ENCODE data around the gene SNX17. TPM values are rescaled to one million over a fixed set of nuclear protein-coding genes. Genes with fewer than 3 reads are reported as not detected.
A peak's percentile ranks its signal among the peaks of the same experiment; 100 is the strongest.

Gene SNX17
- total and polyA plus RNA-seq, 2 of the 13 experiments (the other 11 are each of a cell fraction or from before 2014, with no cell fraction given): 75.0 to 109 TPM

DNA sequence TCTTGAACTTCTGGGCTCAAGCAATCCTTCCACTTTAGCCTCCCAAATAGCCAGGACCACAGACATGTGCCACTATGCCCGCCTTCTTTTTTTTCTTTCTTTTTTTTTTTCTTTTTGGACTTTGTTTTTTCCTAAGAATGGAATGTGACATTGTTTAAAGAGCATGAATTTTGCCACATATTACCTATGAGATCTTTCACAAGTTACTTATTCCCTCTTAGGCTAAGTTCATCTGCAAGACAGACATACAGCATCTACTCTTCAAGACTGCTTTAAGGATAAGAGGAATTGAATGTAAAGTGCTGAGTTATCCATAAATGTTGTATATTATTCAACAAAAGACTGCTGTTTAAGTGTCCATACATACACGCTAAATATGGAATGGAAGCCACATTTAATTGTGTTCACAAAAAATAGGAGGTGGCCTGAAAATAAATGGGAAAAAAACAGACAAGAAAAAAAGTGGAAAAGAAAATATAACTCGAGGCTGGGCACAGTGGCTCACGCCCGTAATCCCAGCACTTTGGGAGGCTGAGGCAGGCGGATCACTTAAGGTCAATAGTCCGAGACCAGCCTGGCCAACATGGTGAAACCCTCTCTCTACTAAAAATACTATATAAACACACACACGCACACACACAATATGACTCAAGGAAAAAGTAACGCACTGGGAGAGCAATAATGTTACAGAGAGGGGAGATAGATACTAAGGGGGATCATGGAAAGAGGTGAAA is 42.2 kb downstream of the SNX17 start (continued):
- TF ChIP-seq, protein P1, sequence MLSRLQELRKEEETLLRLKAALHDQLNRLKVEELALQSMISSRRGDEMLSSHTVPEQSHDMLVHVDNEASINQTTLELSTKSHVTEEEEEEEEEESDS (CRISPR knock-in tag; IDR thresholded peaks at IDR 0.05; ENCODE audit: borderline replicate concordance): no peak
- TF ChIP-seq ZNF354B (CRISPR knock-in tag; IDR thresholded peaks at IDR 0.05): no peak
- peak; percentile 30; the same call in 1 of the 2 replicates for TF ChIP-seq FOSL2 (CRISPR knock-in tag; IDR thresholded peaks at IDR 0.05)
- no peak for TF ChIP-seq SMAD3 (CRISPR knock-in tag; IDR thresholded peaks at IDR 0.05)
- TF ChIP-seq ZNF510 (CRISPR knock-in tag; IDR thresholded peaks at IDR 0.05; ENCODE audit: low read depth): no peak
- no peak for TF ChIP-seq ZFP41 (CRISPR knock-in tag; IDR thresholded peaks at IDR 0.05; ENCODE audit: borderline replicate concordance)
- TF ChIP-seq, protein P2, sequence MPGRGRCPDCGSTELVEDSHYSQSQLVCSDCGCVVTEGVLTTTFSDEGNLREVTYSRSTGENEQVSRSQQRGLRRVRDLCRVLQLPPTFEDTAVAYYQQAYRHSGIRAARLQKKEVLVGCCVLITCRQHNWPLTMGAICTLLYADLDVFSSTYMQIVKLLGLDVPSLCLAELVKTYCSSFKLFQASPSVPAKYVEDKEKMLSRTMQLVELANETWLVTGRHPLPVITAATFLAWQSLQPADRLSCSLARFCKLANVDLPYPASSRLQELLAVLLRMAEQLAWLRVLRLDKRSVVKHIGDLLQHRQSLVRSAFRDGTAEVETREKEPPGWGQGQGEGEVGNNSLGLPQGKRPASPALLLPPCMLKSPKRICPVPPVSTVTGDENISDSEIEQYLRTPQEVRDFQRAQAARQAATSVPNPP (CRISPR knock-in tag; IDR thresholded peaks at IDR 0.05): no peak
- no peak for TF ChIP-seq ZNF75D (CRISPR knock-in tag; IDR thresholded peaks at IDR 0.05; ENCODE audit: borderline replicate concordance)
- TF ChIP-seq SOX6 (IDR thresholded peaks at IDR 0.05): no peak
- peak; percentile 13; the same call in 1 of the 2 replicates for TF ChIP-seq SOX6 (CRISPR knock-in tag; IDR thresholded peaks at IDR 0.05)
- no peak for TF ChIP-seq ZNF451 (CRISPR knock-in tag; IDR thresholded peaks at IDR 0.05)
- TF ChIP-seq, protein P3, sequence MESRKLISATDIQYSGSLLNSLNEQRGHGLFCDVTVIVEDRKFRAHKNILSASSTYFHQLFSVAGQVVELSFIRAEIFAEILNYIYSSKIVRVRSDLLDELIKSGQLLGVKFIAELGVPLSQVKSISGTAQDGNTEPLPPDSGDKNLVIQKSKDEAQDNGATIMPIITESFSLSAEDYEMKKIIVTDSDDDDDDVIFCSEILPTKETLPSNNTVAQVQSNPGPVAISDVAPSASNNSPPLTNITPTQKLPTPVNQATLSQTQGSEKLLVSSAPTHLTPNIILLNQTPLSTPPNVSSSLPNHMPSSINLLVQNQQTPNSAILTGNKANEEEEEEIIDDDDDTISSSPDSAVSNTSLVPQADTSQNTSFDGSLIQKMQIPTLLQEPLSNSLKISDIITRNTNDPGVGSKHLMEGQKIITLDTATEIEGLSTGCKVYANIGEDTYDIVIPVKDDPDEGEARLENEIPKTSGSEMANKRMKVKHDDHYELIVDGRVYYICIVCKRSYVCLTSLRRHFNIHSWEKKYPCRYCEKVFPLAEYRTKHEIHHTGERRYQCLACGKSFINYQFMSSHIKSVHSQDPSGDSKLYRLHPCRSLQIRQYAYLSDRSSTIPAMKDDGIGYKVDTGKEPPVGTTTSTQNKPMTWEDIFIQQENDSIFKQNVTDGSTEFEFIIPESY (CRISPR knock-in tag; IDR thresholded peaks at IDR 0.05): no peak
- no peak for TF ChIP-seq ZFP36 (IDR thresholded peaks at IDR 0.05; ENCODE audit: borderline replicate concordance, low read depth, low read length, partially characterized antibody)
- TF ChIP-seq NFIC (IDR thresholded peaks at IDR 0.05; ENCODE audit: low read length): peak; percentile 51; the same call in 1 of the 2 replicates
- no peak for TF ChIP-seq MAZ (IDR thresholded peaks at IDR 0.05; ENCODE audit: borderline replicate concordance, low read depth, low read length)
- no peak for TF ChIP-seq MAZ (CRISPR knock-in tag; IDR thresholded peaks at IDR 0.05; ENCODE audit: low read depth)
- no peak; the same call in 1 of the 2 replicates for TF ChIP-seq KLF6 (CRISPR knock-in tag; IDR thresholded peaks at IDR 0.05)
- TF ChIP-seq, protein P4, sequence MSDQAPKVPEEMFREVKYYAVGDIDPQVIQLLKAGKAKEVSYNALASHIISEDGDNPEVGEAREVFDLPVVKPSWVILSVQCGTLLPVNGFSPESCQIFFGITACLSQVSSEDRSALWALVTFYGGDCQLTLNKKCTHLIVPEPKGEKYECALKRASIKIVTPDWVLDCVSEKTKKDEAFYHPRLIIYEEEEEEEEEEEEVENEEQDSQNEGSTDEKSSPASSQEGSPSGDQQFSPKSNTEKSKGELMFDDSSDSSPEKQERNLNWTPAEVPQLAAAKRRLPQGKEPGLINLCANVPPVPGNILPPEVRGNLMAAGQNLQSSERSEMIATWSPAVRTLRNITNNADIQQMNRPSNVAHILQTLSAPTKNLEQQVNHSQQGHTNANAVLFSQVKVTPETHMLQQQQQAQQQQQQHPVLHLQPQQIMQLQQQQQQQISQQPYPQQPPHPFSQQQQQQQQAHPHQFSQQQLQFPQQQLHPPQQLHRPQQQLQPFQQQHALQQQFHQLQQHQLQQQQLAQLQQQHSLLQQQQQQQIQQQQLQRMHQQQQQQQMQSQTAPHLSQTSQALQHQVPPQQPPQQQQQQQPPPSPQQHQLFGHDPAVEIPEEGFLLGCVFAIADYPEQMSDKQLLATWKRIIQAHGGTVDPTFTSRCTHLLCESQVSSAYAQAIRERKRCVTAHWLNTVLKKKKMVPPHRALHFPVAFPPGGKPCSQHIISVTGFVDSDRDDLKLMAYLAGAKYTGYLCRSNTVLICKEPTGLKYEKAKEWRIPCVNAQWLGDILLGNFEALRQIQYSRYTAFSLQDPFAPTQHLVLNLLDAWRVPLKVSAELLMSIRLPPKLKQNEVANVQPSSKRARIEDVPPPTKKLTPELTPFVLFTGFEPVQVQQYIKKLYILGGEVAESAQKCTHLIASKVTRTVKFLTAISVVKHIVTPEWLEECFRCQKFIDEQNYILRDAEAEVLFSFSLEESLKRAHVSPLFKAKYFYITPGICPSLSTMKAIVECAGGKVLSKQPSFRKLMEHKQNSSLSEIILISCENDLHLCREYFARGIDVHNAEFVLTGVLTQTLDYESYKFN (CRISPR knock-in tag; conservative IDR thresholded peaks at IDR 0.05): peak; percentile 67
- TF ChIP-seq SOX13 (IDR thresholded peaks at IDR 0.05): no peak
- TF ChIP-seq SOX13 (CRISPR knock-in tag; conservative IDR thresholded peaks at IDR 0.05 in 1 of 2, IDR thresholded peaks at IDR 0.05 in 1 of 2): peak in 1 of 2 experiments; percentile 28; a peak in 1 of 4 replicates
- no peak for TF ChIP-seq NBN (conservative IDR thresholded peaks at IDR 0.05)
- TF ChIP-seq FOXP1 (IDR thresholded peaks at IDR 0.05): 0 out of 2 replicates have a peak, but pooled peaks have one; percentile 54
- peak; percentile 30; the same call in 1 of the 2 replicates for TF ChIP-seq FOXP1 (CRISPR knock-in tag; IDR thresholded peaks at IDR 0.05)
- TF ChIP-seq ZNF431 (CRISPR knock-in tag; IDR thresholded peaks at IDR 0.05; ENCODE audit: borderline replicate concordance, low read depth): no peak
- no peak for TF ChIP-seq ZNF101 (CRISPR knock-in tag; IDR thresholded peaks at IDR 0.05; ENCODE audit: borderline replicate concordance, low read depth)

Data from HepG2 (cell line).